K562 (cell line): Measurements from ENCODE around the gene SCGB1A1. TPM values are rescaled to one million over a fixed set of nuclear protein-coding genes. Genes with fewer than 3 reads are reported as not detected.
A peak's percentile ranks its signal among the peaks of the same experiment; 100 is the strongest.

Experiments used
- CTBP1 ChIP-seq: fragments of 450-650 bp; IDR thresholded peaks from 2 replicates; pipeline ENCODE4 v1.6.1; 2016; ENCODE audit warnings: borderline replicate concordance
- EGR1 ChIP-seq: fragments of 450-650 bp; conservative IDR thresholded peaks from 2 replicates; pipeline ENCODE4 v1.6.1; 2017; ENCODE audit warnings: mild to moderate bottlenecking
- EP400 ChIP-seq: fragments of 450-650 bp; IDR thresholded peaks from 2 replicates; pipeline ENCODE4 v1.6.1; 2017; ENCODE audit warnings: antibody characterized with exemption, mild to moderate bottlenecking, moderate library complexity
- HDAC1 ChIP-seq, 2 experiments: fragments of 450-650 bp; IDR thresholded peaks; 2 replicates each; pipeline ENCODE4 v1.6.1; 2016 to 2017; ENCODE audit warnings: inconsistent platforms in 1 of 2, mild to moderate bottlenecking in 1 of 2, moderate library complexity in 1 of 2
- HDGF ChIP-seq: fragments of 450-650 bp; IDR thresholded peaks from 2 replicates; pipeline ENCODE4 v1.6.1; 2016
- HEY1 ChIP-seq: fragments of 250-450 bp; sonication (Bioruptor Pico); IDR thresholded peaks from 2 replicates; pipeline ENCODE4 v1.5.0; 2020; ENCODE audit warnings: mild to moderate bottlenecking, moderate library complexity, borderline replicate concordance
- HINFP ChIP-seq: fragments of 450-650 bp; conservative IDR thresholded peaks from 2 replicates; pipeline ENCODE4 v1.6.1; 2016; ENCODE audit warnings: missing genetic modification characterization, low read depth, mild to moderate bottlenecking, control low read depth, missing compliant biosample characterization
- ILF3 ChIP-seq: fragments of 450-650 bp; IDR thresholded peaks from 2 replicates; pipeline ENCODE4 v1.6.1; 2018; ENCODE audit warnings: antibody characterized with exemption, mild to moderate bottlenecking, moderate library complexity, borderline replicate concordance
- JUNB ChIP-seq: fragments of 450-650 bp; formaldehyde crosslinking; conservative IDR thresholded peaks from 2 replicates; pipeline ENCODE4 v1.4.0; 2020; ENCODE audit warnings: mild to moderate bottlenecking
- JUND ChIP-seq, 2 experiments: IDR thresholded peaks; 2 replicates in 1 of 2; 3 replicates in 1 of 2; pipeline ENCODE4 v1.6.1; 2011; ENCODE audit warnings: borderline replicate concordance in 2 of 2, low read depth in 2 of 2, low read length in 2 of 2, improper control_type of control experiment in 1 of 2, missing biosample characterization in 1 of 2, missing genetic modification characterization in 1 of 2, missing genetic modification reagents in 1 of 2
- LEF1 ChIP-seq: fragments of 450-650 bp; IDR thresholded peaks from 2 replicates; pipeline ENCODE4 v1.6.1; 2016; ENCODE audit warnings: mild to moderate bottlenecking
- MAFF ChIP-seq: IDR thresholded peaks from 2 replicates; pipeline ENCODE4 v1.6.1; 2012; ENCODE audit warnings: low read length, improper control_type of control experiment
- MED1 ChIP-seq: sonication (generic); formaldehyde crosslinking; IDR thresholded peaks from 2 replicates; pipeline ENCODE4 v1.8.1; 2023; ENCODE audit warnings: missing genetic modification reagents, borderline replicate concordance
- MYC ChIP-seq, 2 experiments: fragments of 250-450 bp in 1 of 2; sonication (Bioruptor Pico) in 1 of 2; IDR thresholded peaks; 2 replicates each; pipeline versions ENCODE4 v1.5.1 to v1.6.1; 2012 to 2021; ENCODE audit warnings: low read depth in 2 of 2, borderline replicate concordance in 1 of 2, improper control_type of control experiment in 1 of 2, low read length in 1 of 2, mild to moderate bottlenecking in 1 of 2, moderate library complexity in 1 of 2
- NFE2 ChIP-seq: IDR thresholded peaks from 2 replicates; pipeline ENCODE4 v1.6.1; 2014; ENCODE audit warnings: antibody characterized with exemption, low read depth
- NFRKB ChIP-seq: fragments of 450-650 bp; IDR thresholded peaks from 2 replicates; pipeline ENCODE4 v1.6.1; 2016; ENCODE audit warnings: low read depth
- NR4A1 ChIP-seq, 2 experiments: fragments of 250-450 bp in 1 of 2; fragments of 450-650 bp in 1 of 2; sonication (Bioruptor Pico) in 1 of 2; IDR thresholded peaks; 2 replicates each; pipeline versions ENCODE4 v1.4.0 to v1.6.1; 2016 to 2020; ENCODE audit warnings: mild to moderate bottlenecking in 2 of 2, missing compliant biosample characterization in 1 of 2, missing genetic modification characterization in 1 of 2, moderate library complexity in 1 of 2
- PHF8 ChIP-seq: fragments of 200-600 bp; sonication (generic); IDR thresholded peaks from 2 replicates; pipeline ENCODE4 v1.6.1; 2012; ENCODE audit warnings: mixed run types, mild to moderate bottlenecking, inconsistent platforms, low read length, moderate library complexity, borderline replicate concordance
- POLR2AphosphoS5 ChIP-seq: IDR thresholded peaks from 2 replicates; pipeline ENCODE4 v1.6.1; 2011; ENCODE audit warnings: mild to moderate bottlenecking, low read depth, low read length, moderate library complexity; ENCODE audit not compliant: control insufficient read depth, insufficient read depth
- PTRF ChIP-seq: fragments of 450-650 bp; IDR thresholded peaks from 2 replicates; pipeline ENCODE4 v1.6.1; 2016; ENCODE audit warnings: mild to moderate bottlenecking, missing genetic modification characterization, missing compliant biosample characterization
- RCOR1 ChIP-seq, 2 experiments: IDR thresholded peaks; 2 replicates each; pipeline ENCODE4 v1.6.1; 2012; ENCODE audit warnings: low read depth in 2 of 2, low read length in 2 of 2, borderline replicate concordance in 1 of 2, improper control_type of control experiment in 1 of 2
- SP1 ChIP-seq: sonication (generic); formaldehyde crosslinking; IDR thresholded peaks from 2 replicates; pipeline ENCODE4 v1.8.1; 2022; ENCODE audit warnings: mild to moderate bottlenecking, missing genetic modification reagents
- TARDBP ChIP-seq: fragments of 450-650 bp; IDR thresholded peaks from 2 replicates; pipeline ENCODE4 v1.6.1; 2016
- ZC3H11A ChIP-seq: IDR thresholded peaks from 2 replicates; pipeline ENCODE4 v1.6.1; 2012; ENCODE audit warnings: low read depth, low read length, improper control_type of control experiment
- ZNF436 ChIP-seq: fragments of 250-450, 450-650 bp; sonication (Bioruptor Pico); formaldehyde crosslinking; IDR thresholded peaks from 2 replicates; pipeline ENCODE4 v1.7.0; 2020; ENCODE audit warnings: mild to moderate bottlenecking
- ZNF75A ChIP-seq: fragments of 450-650 bp; formaldehyde crosslinking; IDR thresholded peaks from 2 replicates; pipeline ENCODE4 v1.4.0; 2020; ENCODE audit warnings: mild to moderate bottlenecking
- ZNF764 ChIP-seq: fragments of 250-450 bp; sonication (Bioruptor Pico); IDR thresholded peaks from 2 replicates; pipeline ENCODE4 v1.4.0; 2020; ENCODE audit warnings: low read depth, mild to moderate bottlenecking, moderate library complexity
- polyA plus RNA-seq, 8 experiments: library from polyadenylated mRNA; depleted of rRNA in 4 of 8; stranded (reverse) in 5 of 8; unstranded in 3 of 8; fragments of >200 nt; fragmentation: Nextera tagmentation in 2 of 8; fragmentation: Illumina TruSeq in 1 of 8; extraction: Ambion mirVana in 2 of 8; extraction: Trizol in 1 of 8; gene quantifications; 2 replicates each; pipeline versions ENCODE4 v1.2.1 to v1.2.3, GENCODE V29; 2011 to 2014; ENCODE audit warnings: inconsistent platforms in 1 of 8, missing spikeins in 1 of 8
- total RNA-seq, 7 experiments: library from RNA; depleted of rRNA in 6 of 7; stranded (reverse); fragments of >200 nt in 6 of 7; fragmentation: Illumina TruSeq in 2 of 7; extraction: Trizol in 2 of 7; gene quantifications; 2 replicates each; pipeline versions ENCODE4 v1.2.1 to v1.2.3, GENCODE V29; 2011 to 2021; ENCODE audit warnings: low replicate concordance in 1 of 7

SCGB1A1 gene
- total and polyA plus RNA-seq, 9 of the 15 experiments (the other 6 are each of a cell fraction or from before 2014, with no cell fraction given), result 0.55 TPM; not detected in 8

- TF ChIP-seq MYC (IDR thresholded peaks at IDR 0.05; ENCODE audit: low read depth, low read length), result no peak
- TF ChIP-seq MYC (CRISPR knock-in tag; IDR thresholded peaks at IDR 0.05; ENCODE audit: borderline replicate concordance, low read depth), result no peak
- no peak for TF ChIP-seq ZNF436 (CRISPR knock-in tag)
- TF ChIP-seq EP400, result 0 out of 2 replicates have a peak, but pooled peaks have one; percentile 7
- TF ChIP-seq PTRF, result peak; percentile 42; the same call in 1 of the 2 replicates
- no peak for TF ChIP-seq MED1
- TF ChIP-seq NR4A1 (CRISPR knock-in tag; IDR thresholded peaks at IDR 0.05), result no peak
- TF ChIP-seq NR4A1 (tag; IDR thresholded peaks at IDR 0.05), result 0 out of 2 replicates have a peak, but pooled peaks have one; percentile 27
- TF ChIP-seq POLR2AphosphoS5, result 0 out of 2 replicates have a peak, but pooled peaks have one; percentile 25
- TF ChIP-seq JUNB, result no peak
- peak; percentile 12; the same call in 1 of the 2 replicates for TF ChIP-seq NFRKB
- TF ChIP-seq NFE2, result peak; percentile 87
- no peak for TF ChIP-seq ILF3
- TF ChIP-seq LEF1, result peak; percentile 74; the same call in 1 of the 2 replicates
- TF ChIP-seq MAFF, result peak; percentile 59; the same call in 1 of the 2 replicates
- TF ChIP-seq CTBP1, result peak; percentile 56; the same call in 1 of the 2 replicates
- TF ChIP-seq HEY1 (CRISPR knock-in tag), result no peak
- 0 out of 2 replicates have a peak, but pooled peaks have one; percentile 24 for TF ChIP-seq HDGF
- no peak for TF ChIP-seq ZNF764 (CRISPR knock-in tag)
- TF ChIP-seq HDAC1 (IDR thresholded peaks at IDR 0.05), result 0 out of 4 replicates have a peak, but pooled peaks of 1 of the 2 experiments have one; percentile 35
- TF ChIP-seq ZNF75A, result no peak
- no peak for TF ChIP-seq TARDBP
- TF ChIP-seq PHF8, result 0 out of 2 replicates have a peak, but pooled peaks have one; percentile 11
- TF ChIP-seq HINFP (tag), result 0 out of 2 replicates have a peak, but pooled peaks have one; percentile 25
- peak; percentile 63; the same call in 1 of the 2 replicates for TF ChIP-seq EGR1
- peak in 1 of 2 experiments; percentile 53; a peak in 2 of 4 replicates for TF ChIP-seq RCOR1 (IDR thresholded peaks at IDR 0.05; ENCODE audit: borderline replicate concordance in 1 of 2, low read depth in 2 of 2, low read length in 2 of 2)
- TF ChIP-seq ZC3H11A, result 0 out of 2 replicates have a peak, but pooled peaks have one; percentile 28
- TF ChIP-seq SP1, result no peak
- TF ChIP-seq JUND (IDR thresholded peaks at IDR 0.05; ENCODE audit: borderline replicate concordance, low read depth, low read length), result 0 out of 2 replicates have a peak, but pooled peaks have one; percentile 4
- no peak; the same call in 2 of the 3 replicates for TF ChIP-seq JUND (tag; IDR thresholded peaks at IDR 0.05; ENCODE audit: borderline replicate concordance, low read depth, low read length)
These were observed 43.1 kb downstream of the SCGB1A1 start (continued) for GRCh38 chr11:62461740-62462507.
